ENCODE data around the gene TPT1.
"Not testable (repeated sequence)": the region's sequence is repeated elsewhere in the genome, so short reads cannot be mapped to it uniquely, and the experiment has no call there.

Gene TPT1

GRCh38 chr13:45341034-45341798 lies at the start of gene TPT1:
Gene TPT1 (minus strand): TSS chr13:45341183. CDS start chr13:45341069, 114 bp downstream.
- peak; percentile 96 for DNase-seq

GRCh38 chr13:45390348-45390747 lies 49.4 kb upstream of the TPT1 start:
- not testable (repeated sequence) for DNase-seq

DNA sequence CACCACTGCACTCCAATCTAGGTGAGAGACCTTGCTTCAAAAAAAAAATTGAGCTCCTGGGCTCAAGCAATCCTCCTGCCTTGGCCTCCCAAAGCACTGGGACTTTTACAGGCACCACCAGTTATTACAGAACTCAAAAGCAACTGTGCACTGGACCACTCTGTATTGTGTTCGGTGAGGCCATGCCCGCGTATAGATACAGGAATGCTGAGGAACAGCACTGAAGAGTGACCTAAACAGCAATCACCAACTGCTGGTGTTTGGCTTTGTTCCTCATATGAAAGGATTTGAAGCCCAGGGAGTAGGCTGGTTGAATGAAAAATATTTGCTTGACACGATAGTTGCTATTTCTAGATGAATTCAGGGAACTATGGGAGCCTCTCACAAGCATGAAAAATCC lies 47.7 kb upstream of the TPT1 start:
- DNase-seq, result no peak

DNA sequence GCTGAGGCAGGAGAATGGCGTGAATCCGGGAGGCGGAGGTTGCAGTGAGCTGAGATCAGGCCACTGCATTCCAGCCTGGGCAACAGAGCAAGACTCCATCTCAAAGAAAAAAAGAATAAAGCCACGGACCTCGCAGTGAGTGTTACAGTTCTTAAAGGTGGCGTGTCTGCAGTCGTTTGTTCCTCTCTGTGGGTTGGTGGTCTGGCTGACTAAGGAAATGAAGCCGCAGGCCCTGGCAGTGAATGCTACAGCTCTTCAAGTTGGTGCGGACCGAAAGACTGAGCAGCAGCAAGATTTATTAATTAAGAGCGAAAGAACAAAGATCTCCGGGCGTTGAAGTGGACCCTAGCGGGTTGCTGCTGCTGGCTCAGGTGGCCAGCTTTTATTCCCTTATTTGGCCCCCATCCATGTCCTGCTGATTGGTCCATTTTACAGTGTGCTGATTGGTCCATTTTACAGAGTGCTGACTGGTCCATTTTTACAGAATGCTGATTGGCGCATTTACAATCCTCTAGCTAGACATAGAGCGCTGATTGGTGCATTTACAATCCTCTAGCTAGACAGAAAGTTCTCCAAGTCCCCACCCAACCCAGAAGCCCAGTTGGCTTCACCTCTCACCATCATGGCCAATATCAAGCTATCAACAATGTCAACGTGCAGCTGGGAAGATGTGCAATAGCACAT lies 46.1 kb upstream of the TPT1 start:
- DNase-seq, result not testable (repeated sequence)

DNA sequence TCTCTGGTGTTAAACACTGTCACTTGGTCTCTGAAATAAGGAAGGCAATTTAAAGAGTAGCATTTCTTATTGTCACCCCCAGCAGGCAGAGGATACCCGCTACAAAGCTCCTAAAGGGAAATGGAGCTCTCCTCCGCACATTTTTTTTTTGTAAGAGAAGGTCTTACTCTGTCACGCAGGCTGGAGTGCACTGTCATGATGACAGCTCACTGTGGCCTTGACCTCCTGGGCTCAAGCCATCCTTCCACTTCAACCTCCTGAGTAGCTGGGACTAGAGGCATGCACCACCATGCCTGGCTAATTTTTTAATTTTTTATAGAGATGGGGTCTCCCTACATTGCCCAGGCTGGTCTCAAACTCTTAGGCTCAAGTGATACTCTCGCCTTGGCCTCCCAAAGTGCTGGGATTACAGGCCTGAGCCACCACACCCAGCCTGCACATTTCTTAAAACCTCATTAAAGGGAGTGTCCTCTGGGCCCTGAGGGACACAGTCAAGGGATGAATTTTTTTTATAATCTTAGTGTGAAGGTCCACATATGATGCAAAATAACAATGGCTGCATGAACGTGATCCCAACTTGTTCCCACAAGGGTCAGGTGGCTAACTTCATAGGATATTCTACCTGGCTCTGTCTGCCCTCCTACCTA lies 45.0 kb upstream of the TPT1 start:
- no peak for DNase-seq

GRCh38 chr13:45385320-45385719 lies 44.3 kb upstream of the TPT1 start:
- DNase-seq, result no peak

GRCh38 chr13:45384474-45385174 lies 43.6 kb upstream of the TPT1 start:
- DNase-seq, result no peak

DNA sequence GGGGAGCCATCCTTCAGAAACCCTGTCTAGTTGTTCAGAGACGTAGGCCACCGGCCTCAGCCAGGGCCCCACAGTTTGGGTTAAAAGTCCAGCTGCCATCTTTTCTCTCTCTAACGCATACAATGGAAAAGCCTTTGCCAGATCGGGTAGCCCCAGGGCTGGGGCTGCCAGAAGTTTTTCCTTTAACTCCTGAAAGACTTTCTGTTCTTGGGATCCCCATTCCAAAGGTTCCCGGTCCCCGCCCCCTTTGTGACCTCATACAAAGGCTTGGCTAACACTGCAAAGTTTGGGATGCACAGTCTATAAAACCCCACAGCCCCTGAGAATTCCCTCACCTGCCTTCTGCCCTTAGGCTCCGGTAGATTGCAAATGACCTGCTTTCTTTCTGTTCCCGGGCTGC lies 41.8 kb upstream of the TPT1 start:
- not testable (repeated sequence) for DNase-seq

DNA sequence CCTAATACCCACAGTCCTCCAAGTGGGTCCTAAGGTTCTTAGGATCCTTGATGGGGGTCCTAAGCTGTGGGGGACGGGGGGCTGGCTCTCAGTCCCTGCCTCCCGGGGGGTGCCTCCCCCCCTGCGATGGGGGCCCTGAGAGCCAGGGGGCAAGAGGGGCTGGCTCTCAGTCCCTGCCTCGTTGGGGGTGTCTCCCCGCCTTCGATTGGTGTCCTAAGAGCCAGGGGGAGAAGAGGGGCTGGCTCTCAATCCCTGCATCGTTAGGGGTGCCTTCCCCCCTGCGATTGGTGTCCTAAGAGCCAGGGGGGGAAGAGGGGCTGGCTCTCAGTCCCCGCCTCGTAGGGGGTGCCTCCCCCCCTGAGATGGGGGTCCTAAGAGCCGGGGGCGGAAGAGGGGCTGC lies 40.2 kb upstream of the TPT1 start:
- DNase-seq, result no peak

GRCh38 chr13:45380708-45381107 lies 39.7 kb upstream of the TPT1 start:
- not testable (repeated sequence) for DNase-seq

- DNase-seq, result not testable (repeated sequence)
Observed at GRCh38 chr13:45379516-45379915, 38.5 kb upstream of the TPT1 start.

DNA sequence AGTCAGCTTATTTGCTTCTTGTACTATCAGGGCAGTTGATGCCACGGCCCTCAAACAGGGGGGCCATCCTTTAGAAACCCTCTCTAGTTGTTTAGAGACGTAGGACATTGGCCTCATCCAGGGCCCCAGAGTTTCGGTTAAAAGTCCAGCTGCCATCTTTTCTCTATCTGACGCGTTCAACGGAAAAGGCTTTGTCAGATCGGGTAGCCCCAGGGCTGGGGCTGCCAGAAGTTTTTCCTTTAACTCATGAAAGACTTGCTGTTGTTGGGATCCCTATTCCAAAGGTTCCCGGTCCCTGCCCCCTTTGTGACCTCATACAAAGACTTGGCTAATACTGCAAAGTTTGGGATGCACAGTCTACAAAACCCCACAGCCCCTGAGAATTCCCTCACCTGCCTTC lies 37.8 kb upstream of the TPT1 start:
- not testable (repeated sequence) for DNase-seq

GRCh38 chr13:45377314-45377713 lies 36.3 kb upstream of the TPT1 start:
- not testable (repeated sequence) for DNase-seq

DNA sequence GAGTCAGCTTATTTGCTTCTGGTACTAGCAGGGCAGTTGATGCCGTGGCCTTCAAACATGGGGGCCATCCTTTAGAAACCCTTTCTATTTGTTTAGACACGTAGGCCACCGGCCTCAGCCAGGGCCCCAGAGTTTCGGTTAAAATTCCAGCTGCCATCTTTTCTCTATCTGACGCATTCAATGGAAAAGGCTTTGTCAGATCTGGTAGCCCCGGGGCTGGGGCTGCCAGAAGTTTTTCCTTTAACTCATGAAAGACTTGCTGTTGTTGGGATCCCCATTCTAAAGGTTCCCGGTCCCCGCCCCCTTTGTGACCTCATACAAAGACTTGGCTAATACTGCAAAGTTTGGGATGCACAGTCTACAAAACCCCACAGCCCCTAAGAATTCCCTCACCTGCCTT lies 35.7 kb upstream of the TPT1 start:
- DNase-seq, result not testable (repeated sequence)

- no peak for DNase-seq
Observed at GRCh38 chr13:45374917-45375316, 33.9 kb upstream of the TPT1 start.

GRCh38 chr13:45373162-45373547 lies 32.2 kb upstream of the TPT1 start:
- DNase-seq, result no peak

DNA sequence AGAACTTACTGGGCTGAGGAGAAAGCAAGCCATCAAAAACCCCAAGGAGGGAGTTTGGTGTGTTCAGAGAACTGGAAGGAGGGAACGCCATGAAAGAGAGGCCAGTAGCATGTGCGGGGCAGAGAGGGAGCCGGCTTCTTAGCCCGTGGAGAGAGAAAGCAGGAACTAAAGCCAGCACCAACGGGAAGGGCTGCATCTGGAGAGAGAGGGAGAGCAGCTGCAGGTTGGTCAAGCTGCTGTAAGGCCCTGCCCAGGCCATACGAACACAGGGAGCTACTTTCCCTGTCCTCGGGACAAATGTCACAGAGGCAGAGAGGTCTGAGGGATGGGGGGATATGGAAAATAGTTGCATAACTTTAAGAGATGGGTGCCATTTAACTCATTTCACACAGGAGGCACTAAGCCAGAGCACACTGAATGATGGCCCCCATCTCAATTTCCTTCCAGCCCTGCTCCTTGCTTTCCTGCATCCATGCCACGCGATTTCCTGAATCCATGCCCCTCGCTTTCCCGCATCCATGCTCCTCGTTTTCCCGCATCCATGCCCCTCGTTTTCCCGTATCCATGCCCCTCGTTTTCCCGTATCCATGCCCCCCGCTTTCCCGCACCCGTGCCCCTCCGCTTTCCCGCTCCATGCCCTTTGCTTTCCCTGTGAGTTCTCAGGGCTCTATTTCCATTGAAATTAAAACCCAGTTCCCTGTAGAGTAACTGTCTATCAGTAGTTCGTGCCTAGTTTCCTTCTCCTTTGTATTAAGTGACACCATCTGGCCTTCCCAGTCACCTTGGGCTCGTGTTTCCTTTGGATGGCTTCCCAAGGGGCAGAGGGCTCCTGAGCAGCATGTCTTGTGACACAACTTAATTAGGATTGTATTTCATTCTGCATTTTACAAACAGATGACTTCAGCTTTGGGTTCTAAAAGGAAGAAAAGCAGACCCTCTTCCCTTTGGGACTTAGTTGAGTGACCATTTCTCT lies 31.5 kb upstream of the TPT1 start:
- DNase-seq, result no peak

DNA sequence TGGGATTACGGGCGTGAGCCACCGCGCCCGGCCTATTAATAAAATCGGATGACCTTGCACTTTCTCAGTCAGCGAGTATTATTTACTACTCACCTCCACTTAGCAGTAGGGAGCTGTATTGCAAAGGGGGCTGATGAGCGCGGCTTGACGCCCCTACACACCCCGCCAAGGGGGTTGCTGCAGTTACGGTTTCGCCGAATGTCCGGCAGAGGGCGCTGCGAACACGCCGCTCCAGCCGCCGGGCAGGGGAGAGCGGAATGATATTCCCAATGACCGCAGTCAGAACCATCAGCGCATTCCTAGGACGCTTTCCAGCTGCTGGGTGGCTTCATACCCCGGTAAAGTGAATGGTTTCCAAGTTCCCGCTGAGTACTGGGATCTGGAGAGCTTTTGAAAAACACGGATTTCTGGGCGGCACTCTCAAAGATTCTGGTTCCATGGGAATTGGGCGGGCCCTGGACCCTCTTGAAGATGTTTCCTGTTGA lies 30.0 kb upstream of the TPT1 start:
- DNase-seq, result no peak

- DNase-seq, result no peak
Observed at GRCh38 chr13:45369116-45369515, 28.1 kb upstream of the TPT1 start.

GRCh38 chr13:45368571-45368970 lies 27.6 kb upstream of the TPT1 start:
- DNase-seq, result no peak

- DNase-seq, result no peak
Observed at GRCh38 chr13:45368005-45368404, 27.0 kb upstream of the TPT1 start.

GRCh38 chr13:45367358-45367757 lies 26.4 kb upstream of the TPT1 start:
- peak; percentile 11 for DNase-seq

All from NCI-H345 (cell line).